22Rv1 (cell line): ENCODE data around the gene TNFRSF1B.

ENCODE experiments used
- H3K27ac ChIP-seq: fragments of 450-650 bp; 2 replicates; pipeline ENCODE4 v1.5.1; 2017
- ZFX ChIP-seq: fragments of 450-650 bp; IDR thresholded peaks from 2 replicates; pipeline ENCODE4 v1.6.1; 2017; ENCODE audit warnings: antibody characterized with exemption, borderline replicate concordance
- TF ChIP-seq, protein P1 (sequence below): fragments of 450-650 bp; IDR thresholded peaks from 2 replicates; pipeline ENCODE4 v1.5.1; 2017; ENCODE audit warnings: mild to moderate bottlenecking

The TNFRSF1B gene

DNA sequence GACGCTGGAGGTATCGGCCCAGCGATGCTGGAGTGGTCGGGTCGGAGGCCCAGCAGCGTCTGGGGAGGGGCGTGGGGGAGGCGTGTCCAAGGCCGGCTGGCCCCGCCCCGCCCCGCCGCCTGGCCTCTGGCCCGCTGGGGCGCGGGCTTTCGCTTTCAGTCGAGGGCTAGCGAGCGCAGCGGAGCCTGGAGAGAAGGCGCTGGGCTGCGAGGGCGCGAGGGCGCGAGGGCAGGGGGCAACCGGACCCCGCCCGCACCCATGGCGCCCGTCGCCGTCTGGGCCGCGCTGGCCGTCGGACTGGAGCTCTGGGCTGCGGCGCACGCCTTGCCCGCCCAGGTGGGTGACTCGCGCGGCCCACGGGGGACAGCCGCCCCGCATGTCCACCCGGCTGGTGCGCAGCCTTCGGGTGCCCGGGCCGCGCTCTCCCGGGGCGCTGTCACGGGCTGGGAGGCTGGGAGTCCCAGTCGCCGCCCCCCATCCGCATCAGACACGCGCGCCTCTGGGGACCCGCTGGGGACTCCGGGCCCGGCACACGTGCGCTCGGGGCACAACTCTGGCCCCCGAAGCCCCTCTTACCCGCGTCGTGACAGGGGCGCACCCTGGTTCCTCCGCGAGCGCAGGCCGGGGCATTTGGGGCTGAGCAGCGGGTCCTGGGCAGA is at the start of gene TNFRSF1B:
TNFRSF1B (plus strand) TSS at position 158 of the 659 bp plus-strand sequence; CDS start at position 259, 101 bp downstream.
- H3K27ac ChIP-seq: no peak within 1 kb of the TSS

DNA sequence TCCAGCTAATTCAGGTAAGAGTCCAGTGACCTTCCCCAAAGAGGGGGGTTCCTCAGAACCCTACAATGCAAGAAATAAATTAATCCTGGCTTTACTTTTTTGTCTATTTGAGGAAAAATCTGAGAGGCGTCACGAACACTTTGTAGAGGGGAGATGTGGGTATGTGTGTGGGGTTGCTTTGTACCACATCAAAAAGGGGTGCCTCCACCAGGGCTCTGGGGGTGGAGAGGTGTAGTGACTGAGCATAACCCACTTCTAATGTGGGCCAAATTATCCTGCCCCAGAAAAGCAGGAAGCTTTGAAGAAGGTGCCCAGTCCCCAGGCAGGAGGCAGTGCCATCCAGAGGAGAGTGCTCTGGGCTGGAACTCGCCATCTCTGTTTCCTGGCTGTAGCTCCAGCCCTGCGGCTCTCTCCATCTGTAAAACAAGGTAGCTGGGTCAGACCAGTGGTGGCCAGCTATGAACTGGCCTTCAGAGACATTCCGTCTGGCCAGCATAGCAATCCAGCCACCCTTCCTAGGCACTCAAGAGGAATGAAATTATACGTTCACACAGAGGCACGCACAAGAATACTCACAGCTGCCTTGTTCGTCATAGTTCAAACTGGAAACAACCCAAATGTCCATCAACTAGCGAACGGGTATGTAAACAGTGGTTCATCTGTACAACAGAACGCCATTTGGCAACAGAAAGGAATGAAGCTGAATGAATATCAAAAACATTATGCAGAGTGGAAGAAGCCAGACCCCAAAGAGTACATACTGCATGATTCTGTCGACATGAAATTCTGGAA is 45.4 kb upstream of the TNFRSF1B start:
- H3K27ac ChIP-seq: no peak overlapping the region
- TF ChIP-seq ZFX: no peak
- TF ChIP-seq, protein P1, sequence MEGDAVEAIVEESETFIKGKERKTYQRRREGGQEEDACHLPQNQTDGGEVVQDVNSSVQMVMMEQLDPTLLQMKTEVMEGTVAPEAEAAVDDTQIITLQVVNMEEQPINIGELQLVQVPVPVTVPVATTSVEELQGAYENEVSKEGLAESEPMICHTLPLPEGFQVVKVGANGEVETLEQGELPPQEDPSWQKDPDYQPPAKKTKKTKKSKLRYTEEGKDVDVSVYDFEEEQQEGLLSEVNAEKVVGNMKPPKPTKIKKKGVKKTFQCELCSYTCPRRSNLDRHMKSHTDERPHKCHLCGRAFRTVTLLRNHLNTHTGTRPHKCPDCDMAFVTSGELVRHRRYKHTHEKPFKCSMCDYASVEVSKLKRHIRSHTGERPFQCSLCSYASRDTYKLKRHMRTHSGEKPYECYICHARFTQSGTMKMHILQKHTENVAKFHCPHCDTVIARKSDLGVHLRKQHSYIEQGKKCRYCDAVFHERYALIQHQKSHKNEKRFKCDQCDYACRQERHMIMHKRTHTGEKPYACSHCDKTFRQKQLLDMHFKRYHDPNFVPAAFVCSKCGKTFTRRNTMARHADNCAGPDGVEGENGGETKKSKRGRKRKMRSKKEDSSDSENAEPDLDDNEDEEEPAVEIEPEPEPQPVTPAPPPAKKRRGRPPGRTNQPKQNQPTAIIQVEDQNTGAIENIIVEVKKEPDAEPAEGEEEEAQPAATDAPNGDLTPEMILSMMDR: no peak

More for the DNA sequence above, at the start of gene TNFRSF1B:
- TF ChIP-seq, protein P1: no peak
- no peak for TF ChIP-seq ZFX

DNA sequence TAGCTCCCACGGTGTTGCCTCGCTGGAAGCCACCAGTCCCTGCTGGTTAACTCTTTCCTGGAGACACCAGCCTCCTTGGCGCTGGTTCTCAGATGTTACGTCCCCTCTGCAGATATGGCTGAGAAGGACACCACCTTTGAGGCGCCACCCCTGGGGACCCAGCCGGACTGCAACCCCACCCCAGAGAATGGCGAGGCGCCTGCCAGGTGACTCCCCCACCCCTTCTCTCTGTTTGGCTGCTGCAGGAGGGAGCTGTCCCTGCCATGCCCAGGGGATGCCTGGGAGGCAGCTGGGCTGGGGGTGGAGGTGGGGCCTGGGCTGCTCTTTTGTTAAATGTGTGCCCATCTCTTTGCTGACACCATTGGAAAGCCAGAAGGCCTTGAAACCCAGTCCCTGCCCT is 43.6 kb upstream of the TNFRSF1B start:
- TF ChIP-seq, protein P1: no peak
- H3K27ac ChIP-seq: no peak overlapping the region

DNA sequence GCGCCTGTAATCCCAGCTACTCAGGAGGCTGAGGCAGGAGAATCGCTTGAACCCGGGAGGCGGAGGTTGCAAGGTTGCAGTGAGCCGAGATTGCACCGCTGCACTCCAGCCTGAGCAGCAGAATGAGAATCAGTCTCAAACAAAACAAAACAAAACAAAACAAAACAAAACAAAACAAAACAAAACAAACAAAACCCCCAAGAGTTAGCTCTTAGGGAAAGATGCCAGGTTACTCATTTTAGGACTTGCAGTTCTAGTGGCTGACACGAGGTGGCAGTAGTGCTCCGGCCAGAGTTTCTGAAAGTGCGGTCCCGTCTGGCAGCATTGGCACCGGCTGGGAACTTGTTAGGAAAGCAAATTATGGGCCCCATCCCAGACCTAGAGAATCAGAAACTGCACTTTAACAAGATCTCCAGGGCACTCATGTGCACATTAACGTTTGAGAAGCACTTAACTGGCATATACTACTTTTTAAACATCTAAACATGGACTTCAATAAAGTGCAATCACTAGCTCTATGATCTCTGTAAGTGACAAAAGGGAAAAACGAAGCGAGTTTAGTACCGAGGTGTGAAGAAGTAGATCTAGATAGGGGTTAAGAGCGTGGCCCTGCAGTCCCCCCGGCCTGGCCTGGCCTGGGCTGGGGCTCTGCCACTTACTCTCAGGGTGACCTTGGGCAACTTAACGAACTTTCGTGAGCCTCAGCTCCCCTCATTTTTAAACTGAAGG is 41.9 kb upstream of the TNFRSF1B start:
- no peak overlapping the region for H3K27ac ChIP-seq
- TF ChIP-seq, protein P1: peak; percentile 95
- TF ChIP-seq ZFX: no peak

DNA sequence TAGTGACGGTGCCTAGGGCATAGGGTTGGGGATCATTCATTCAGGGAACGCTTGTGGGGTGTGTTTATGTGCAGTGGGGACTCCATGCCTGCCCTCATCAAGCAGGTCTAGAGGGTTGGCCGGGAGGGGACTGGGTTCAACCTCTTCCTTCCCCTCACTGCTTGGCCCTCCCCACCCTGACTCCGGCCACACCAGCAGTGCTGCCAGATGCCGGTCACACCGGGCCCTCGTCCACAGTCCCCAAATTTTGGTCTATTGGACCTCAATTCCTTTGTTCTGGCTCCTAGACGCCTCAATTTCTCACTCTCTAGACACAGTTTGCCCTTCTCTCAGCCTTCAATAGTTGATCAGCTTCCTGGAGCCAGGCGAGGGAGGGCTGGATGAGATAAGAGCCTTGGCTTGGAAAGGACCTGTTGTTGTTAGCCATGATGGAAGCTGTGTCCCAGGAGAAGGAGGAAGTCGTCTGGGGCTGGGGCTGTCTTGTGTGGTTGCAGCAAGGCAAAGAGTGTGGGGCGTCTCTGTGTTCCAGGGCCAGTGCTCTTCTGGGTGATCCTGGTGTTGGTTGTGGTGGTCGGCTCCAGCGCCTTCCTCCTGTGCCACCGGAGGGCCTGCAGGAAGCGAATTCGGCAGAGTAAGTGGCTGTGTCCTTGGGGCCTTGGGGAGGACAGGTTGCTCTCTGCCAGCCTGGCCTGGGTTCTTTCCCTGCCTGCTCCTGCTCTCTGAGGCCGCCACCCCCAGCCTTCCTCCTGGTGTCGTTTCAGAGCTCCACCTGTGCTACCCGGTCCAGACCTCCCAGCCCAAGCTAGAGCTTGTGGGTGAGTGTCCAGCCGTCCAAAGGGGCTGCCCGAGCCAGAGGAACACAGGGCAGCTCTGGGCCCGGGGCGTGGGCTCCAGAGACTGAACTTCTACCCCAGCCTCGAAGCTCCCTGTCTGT is 41.1 kb upstream of the TNFRSF1B start:
- TF ChIP-seq, protein P1: no peak
- no peak for TF ChIP-seq ZFX
- no peak overlapping the region for H3K27ac ChIP-seq

DNA sequence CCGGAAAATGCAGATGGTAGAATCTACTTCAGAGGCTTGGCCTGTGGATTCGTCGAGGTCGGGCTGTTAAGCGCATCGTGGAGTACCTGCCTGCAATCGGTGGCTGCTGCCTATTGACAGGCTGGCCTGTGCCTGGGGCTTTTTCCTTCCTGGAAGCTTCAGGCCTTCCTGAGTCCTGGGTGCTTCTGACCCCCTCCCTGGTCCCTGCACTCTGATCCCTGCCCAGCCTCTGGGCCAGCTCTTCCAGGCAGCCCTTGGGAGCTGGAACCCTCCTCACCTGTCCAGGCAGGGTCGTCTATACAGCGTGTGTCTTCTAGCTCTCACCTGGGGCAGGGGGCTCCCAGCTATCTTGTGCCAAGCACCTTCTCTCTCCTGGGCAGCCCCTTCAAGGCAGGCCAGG is 40.0 kb upstream of the TNFRSF1B start:
- TF ChIP-seq ZFX: no peak
- TF ChIP-seq, protein P1: no peak
- no peak overlapping the region for H3K27ac ChIP-seq
